Measurements from ENCODE around the gene ALX4.

DNA sequence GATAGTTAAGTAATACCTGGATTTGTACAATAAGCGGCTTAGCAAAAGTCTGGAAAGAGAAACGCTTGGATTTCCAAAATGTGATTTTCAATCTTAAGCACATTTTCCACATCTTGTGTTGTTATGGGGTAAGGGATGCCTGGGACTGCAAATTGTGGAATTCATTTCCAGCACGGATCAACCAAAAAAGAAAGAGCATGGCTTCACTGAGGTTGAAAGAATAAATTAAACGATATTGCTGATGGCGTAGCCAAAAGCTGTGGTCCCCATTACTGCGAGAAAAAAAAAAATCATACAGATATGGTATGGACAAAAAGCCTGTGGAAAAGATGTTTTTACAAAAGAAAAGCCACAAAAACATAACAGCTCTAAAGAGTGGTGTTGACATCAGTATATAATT, 26.0 kb upstream of the ALX4 start:
- TF ChIP-seq, protein P1, sequence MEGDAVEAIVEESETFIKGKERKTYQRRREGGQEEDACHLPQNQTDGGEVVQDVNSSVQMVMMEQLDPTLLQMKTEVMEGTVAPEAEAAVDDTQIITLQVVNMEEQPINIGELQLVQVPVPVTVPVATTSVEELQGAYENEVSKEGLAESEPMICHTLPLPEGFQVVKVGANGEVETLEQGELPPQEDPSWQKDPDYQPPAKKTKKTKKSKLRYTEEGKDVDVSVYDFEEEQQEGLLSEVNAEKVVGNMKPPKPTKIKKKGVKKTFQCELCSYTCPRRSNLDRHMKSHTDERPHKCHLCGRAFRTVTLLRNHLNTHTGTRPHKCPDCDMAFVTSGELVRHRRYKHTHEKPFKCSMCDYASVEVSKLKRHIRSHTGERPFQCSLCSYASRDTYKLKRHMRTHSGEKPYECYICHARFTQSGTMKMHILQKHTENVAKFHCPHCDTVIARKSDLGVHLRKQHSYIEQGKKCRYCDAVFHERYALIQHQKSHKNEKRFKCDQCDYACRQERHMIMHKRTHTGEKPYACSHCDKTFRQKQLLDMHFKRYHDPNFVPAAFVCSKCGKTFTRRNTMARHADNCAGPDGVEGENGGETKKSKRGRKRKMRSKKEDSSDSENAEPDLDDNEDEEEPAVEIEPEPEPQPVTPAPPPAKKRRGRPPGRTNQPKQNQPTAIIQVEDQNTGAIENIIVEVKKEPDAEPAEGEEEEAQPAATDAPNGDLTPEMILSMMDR (IDR thresholded peaks at IDR 0.05) = no peak
- no peak for TF ChIP-seq POLR2A (IDR thresholded peaks at IDR 0.05)
